ENCODE data around the gene GTF2B.
"Not testable (repeated sequence)": the region's sequence is repeated elsewhere in the genome, so short reads cannot be mapped to it uniquely, and the experiment has no call there.

The GTF2B gene

GRCh38 chr1:88935522-88936222, 44.3 kb upstream of the GTF2B start:
- Histone ChIP-seq H3K36me3 (ENCODE audit: low read length) (no peaks in the 10 kb centered on the region; the same call in 1 of the 2 replicates), H3K9me3 (ENCODE audit: insufficient read depth, low read length) (no peaks in the 10 kb centered on the region), H3K4me2 (ENCODE audit: low read depth, low read length, poor library complexity, severe bottlenecking) (no peak overlapping the region), H3K9ac (ENCODE audit: low read length) (no peak overlapping the region), H3K9me2 (replicated peaks; ENCODE audit: insufficient read depth, low read length) (no peaks in the 10 kb centered on the region), H3K27me3 (ENCODE audit: low read length) (no peaks in the 10 kb centered on the region), H4K20me1 (ENCODE audit: low read depth, low read length) (no peaks in the 10 kb centered on the region), H3K4me3 (ENCODE audit: insufficient read depth, low read length, poor library complexity, severe bottlenecking) (no peak overlapping the region), H3K27ac (ENCODE audit: low read depth, low read length) (no peak overlapping the region), H2AFZ (ENCODE audit: low read depth, low read length, severe bottlenecking) (no peak overlapping the region), H3K79me2 (ENCODE audit: insufficient read depth, low read length) (no peaks in the 10 kb centered on the region), H3F3A (ENCODE audit: insufficient read depth) (peaks cover 10% of the 10 kb centered on the region)
- TF ChIP-seq, protein P1, sequence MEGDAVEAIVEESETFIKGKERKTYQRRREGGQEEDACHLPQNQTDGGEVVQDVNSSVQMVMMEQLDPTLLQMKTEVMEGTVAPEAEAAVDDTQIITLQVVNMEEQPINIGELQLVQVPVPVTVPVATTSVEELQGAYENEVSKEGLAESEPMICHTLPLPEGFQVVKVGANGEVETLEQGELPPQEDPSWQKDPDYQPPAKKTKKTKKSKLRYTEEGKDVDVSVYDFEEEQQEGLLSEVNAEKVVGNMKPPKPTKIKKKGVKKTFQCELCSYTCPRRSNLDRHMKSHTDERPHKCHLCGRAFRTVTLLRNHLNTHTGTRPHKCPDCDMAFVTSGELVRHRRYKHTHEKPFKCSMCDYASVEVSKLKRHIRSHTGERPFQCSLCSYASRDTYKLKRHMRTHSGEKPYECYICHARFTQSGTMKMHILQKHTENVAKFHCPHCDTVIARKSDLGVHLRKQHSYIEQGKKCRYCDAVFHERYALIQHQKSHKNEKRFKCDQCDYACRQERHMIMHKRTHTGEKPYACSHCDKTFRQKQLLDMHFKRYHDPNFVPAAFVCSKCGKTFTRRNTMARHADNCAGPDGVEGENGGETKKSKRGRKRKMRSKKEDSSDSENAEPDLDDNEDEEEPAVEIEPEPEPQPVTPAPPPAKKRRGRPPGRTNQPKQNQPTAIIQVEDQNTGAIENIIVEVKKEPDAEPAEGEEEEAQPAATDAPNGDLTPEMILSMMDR (IDR thresholded peaks at IDR 0.05; ENCODE audit: insufficient read depth, low read length, poor library complexity, severe bottlenecking), result peak; percentile 67
- no peak for TF ChIP-seq EZH2phosphoT487 (conservative IDR thresholded peaks at IDR 0.05; ENCODE audit: low read length)

DNA sequence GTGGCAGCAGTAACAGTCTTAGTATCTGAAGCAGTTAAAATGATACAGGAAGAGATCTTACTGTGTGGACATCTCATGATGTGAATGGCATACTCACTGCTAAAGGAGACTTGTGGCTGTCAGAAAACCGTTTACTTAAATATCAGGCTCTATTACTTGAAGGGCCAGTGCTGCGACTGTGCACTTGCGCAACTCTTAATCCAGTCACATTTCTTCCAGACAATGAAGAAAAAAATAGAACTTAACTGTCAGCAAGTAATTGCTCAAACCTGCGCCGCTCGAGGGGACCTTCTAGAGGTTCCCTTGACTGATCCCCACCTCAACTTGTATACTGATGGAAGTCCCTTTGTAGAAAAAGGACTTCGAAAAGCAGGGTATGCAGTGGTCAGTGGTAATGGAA, 38.8 kb upstream of the GTF2B start:
- H3K4me3 ChIP-seq (ENCODE audit: insufficient read depth, low read length, poor library complexity, severe bottlenecking); H3K36me3 ChIP-seq (ENCODE audit: low read length); H3K27me3 ChIP-seq (ENCODE audit: low read length); H3K9ac ChIP-seq (ENCODE audit: low read length); H3K79me2 ChIP-seq (ENCODE audit: insufficient read depth, low read length); H3K27ac ChIP-seq (ENCODE audit: low read depth, low read length); H3F3A ChIP-seq (ENCODE audit: insufficient read depth); H2AFZ ChIP-seq (ENCODE audit: low read depth, low read length, severe bottlenecking); H4K20me1 ChIP-seq (ENCODE audit: low read depth, low read length); H3K9me2 ChIP-seq (replicated peaks; ENCODE audit: insufficient read depth, low read length); H3K9me3 ChIP-seq (ENCODE audit: insufficient read depth, low read length); H3K4me2 ChIP-seq (ENCODE audit: low read depth, low read length, poor library complexity, severe bottlenecking): not testable (repeated sequence)

DNA sequence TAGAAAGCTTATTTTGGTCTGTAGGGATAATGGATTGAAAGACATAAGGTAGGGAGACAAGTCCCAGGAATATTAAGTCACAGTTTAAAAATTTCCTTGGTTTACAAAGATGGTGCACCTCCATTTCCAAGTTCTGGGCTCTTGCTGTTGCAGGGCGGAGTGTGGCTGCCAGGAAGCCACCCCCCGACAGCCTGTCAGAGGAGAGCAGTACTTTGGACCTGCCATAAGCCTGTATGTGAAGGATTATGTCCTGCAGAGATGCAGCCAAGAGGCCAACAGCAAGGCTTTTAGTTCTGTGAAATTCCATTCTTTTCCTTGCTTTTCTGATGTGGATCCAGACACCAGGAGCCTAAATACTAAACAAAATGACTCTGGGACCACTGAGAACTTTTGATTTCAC, 31.9 kb upstream of the GTF2B start:
- H3F3A ChIP-seq (ENCODE audit: insufficient read depth), result no peaks in the 10 kb centered on the region
- TF ChIP-seq, protein P1 (IDR thresholded peaks at IDR 0.05; ENCODE audit: insufficient read depth, low read length, poor library complexity, severe bottlenecking), result no peak
- TF ChIP-seq EZH2phosphoT487 (conservative IDR thresholded peaks at IDR 0.05; ENCODE audit: low read length), result no peak
- no peak overlapping the region for H3K4me3 ChIP-seq (ENCODE audit: insufficient read depth, low read length, poor library complexity, severe bottlenecking)
- H3K36me3 ChIP-seq (ENCODE audit: low read length), result peaks cover 5% of the 10 kb centered on the region
- H3K9ac ChIP-seq (ENCODE audit: low read length), result no peak overlapping the region
- no peaks in the 10 kb centered on the region for H4K20me1 ChIP-seq (ENCODE audit: low read depth, low read length)
- no peak overlapping the region for H2AFZ ChIP-seq (ENCODE audit: low read depth, low read length, severe bottlenecking)
- H3K79me2 ChIP-seq (ENCODE audit: insufficient read depth, low read length), result no peaks in the 10 kb centered on the region
- no peaks in the 10 kb centered on the region for H3K27me3 ChIP-seq (ENCODE audit: low read length)
- no peaks in the 10 kb centered on the region for H3K9me2 ChIP-seq (replicated peaks; ENCODE audit: insufficient read depth, low read length)
- no peak overlapping the region for H3K4me2 ChIP-seq (ENCODE audit: low read depth, low read length, poor library complexity, severe bottlenecking)
- H3K27ac ChIP-seq (ENCODE audit: low read depth, low read length), result no peak overlapping the region
- peaks cover 5% of the 10 kb centered on the region; the same call in 1 of the 2 replicates for H3K9me3 ChIP-seq (ENCODE audit: insufficient read depth, low read length)

DNA sequence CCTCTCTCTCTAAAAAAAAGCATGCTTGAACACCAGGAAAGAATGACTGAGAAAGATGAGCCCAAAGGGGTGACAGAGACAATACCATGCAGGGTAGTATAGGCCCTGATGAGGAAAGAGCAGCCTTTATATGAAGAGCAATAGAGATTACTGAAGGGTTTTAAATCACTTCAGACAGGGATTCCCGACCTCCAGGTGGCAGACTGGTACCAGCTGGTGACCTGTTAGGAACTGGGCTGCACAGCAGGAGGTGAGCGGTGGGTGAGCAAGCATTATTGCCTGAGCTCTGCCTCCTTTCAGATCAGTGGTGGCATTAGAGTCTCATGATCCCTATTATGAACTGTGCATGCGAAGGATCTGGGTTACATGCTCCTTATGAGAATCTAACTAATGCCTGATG, 30.8 kb upstream of the GTF2B start:
- no peaks in the 10 kb centered on the region for H3K27me3 ChIP-seq (ENCODE audit: low read length)
- no peaks in the 10 kb centered on the region for H3K9me2 ChIP-seq (replicated peaks; ENCODE audit: insufficient read depth, low read length)
- no peaks in the 10 kb centered on the region for H4K20me1 ChIP-seq (ENCODE audit: low read depth, low read length)
- no peaks in the 10 kb centered on the region for H3K79me2 ChIP-seq (ENCODE audit: insufficient read depth, low read length)
- H3K9me3 ChIP-seq (ENCODE audit: insufficient read depth, low read length), result peaks cover 13% of the 10 kb centered on the region; the same call in 1 of the 2 replicates
- H3K36me3 ChIP-seq (ENCODE audit: low read length), result peaks cover 5% of the 10 kb centered on the region
- no peak overlapping the region for H3K4me3 ChIP-seq (ENCODE audit: insufficient read depth, low read length, poor library complexity, severe bottlenecking)
- no peak overlapping the region for H3K4me2 ChIP-seq (ENCODE audit: low read depth, low read length, poor library complexity, severe bottlenecking)
- no peak overlapping the region for H2AFZ ChIP-seq (ENCODE audit: low read depth, low read length, severe bottlenecking)
- H3K9ac ChIP-seq (ENCODE audit: low read length), result no peak overlapping the region
- no peaks in the 10 kb centered on the region for H3F3A ChIP-seq (ENCODE audit: insufficient read depth)
- TF ChIP-seq, protein P1 (IDR thresholded peaks at IDR 0.05; ENCODE audit: insufficient read depth, low read length, poor library complexity, severe bottlenecking), result no peak
- no peak for TF ChIP-seq EZH2phosphoT487 (conservative IDR thresholded peaks at IDR 0.05; ENCODE audit: low read length)
- H3K27ac ChIP-seq (ENCODE audit: low read depth, low read length), result no peak overlapping the region

All from SU-DHL-6 (cell line).